ENCODE data around the gene CAMKV.
"Not testable (repeated sequence)": the region's sequence is repeated elsewhere in the genome, so short reads cannot be mapped to it uniquely, and the experiment has no call there.

CAMKV gene

DNA sequence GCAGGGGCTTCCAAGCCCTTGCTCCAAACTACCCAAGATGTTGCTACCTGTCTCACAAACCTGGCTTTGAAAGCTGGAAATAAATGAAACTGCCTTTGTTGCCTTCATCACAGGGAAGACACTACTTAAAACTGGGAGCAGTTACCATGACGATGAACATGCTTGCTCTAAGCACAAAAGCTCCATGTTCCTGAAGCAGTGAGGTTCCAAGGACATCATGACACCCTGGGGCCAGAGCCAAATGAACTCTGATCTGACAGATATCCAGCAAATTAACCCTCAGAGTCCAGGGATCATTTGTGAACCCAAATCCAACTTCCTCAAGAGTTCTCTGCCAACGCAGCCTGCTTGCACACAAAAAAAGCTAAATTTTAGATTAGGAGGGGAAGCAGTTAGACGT is 24.0 kb downstream of the CAMKV start:
- DNase-seq: no peak

DNA sequence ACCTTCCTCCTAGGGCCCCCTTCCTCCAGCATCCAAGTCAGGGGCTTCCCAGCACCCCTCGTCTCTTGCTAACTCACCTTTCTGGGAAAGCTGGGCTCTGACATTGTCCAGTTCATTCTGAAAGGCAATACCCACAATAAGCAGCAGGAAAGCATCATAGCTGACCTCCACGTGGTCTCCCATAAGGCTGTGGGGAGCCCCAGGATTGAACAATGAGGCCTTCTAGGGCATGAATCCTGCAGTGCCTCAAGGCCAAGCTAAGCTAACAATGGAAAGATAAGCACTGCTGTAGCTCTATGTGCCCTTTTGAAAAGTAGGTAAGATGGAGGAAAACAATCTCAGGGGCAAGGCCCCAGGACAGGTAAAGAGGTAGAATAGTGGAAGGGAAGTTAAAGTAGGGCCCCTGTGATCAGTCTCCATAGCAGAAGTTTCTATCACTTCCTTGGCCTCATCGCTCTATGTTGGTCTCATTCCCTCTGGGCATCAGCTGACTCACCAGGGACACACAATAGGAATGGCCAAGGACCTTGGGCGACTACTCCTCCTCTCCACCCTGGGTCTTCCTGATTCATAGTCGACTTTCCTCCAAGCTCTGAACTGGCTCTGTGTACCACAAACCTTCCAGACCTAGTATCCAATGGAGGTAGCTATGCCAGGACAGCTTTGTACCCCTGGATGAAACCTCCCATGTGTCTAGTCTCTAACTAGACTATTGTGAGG is 25.1 kb downstream of the CAMKV start:
- DNase-seq: no peak

DNA sequence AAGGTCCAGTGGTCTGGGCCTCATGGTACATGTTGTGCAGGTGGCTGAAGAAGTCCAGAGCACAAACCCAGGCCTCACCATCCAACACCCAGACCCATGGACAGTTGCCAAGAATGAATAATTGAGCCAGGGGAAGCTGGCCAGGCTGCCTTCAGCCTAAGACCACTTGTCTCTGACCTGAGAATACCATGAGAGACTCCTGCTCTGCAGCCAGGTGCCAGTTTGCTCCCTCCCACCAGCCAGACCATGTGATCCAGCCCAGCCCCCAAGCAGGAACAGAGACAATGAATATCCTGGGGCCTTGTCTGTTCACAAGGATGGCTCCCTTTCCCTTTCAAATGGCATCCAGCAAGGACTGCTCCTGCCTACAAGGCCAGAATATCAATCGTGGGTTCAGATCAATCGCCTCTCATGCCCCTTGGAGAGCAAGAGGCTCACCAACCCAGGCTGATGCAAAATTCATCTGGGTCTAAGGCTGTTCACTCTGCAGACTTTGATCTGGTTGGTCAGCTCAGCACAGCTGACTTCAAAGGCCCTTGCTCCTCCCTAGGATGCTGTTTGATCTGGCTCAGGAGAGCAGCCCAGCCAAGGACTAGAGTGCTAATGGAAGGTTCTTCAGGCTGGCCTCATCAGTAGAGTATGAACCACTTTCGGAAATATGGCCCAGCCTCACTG is 26.7 kb downstream of the CAMKV start:
- no peak for DNase-seq

DNA sequence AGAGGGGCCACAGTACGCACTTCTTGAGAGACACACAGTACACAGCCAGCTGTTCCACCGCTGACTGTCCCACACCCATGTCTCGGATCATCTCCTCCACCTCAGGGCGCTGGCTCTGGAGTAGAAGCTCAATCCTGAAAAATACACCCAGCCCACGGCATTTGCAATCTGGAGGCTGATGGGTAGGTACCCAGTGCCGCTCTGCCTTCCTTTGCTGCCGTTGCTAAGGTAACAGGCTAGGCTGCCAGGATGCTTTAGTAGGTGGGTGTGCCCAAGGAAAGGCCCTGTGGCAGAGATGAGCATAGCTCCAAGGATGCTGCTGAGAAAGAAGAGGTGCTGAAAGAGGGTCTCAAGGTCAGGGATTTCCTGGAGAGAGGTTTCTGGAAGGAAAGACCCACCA is 27.9 kb downstream of the CAMKV start:
- DNase-seq: no peak

DNA sequence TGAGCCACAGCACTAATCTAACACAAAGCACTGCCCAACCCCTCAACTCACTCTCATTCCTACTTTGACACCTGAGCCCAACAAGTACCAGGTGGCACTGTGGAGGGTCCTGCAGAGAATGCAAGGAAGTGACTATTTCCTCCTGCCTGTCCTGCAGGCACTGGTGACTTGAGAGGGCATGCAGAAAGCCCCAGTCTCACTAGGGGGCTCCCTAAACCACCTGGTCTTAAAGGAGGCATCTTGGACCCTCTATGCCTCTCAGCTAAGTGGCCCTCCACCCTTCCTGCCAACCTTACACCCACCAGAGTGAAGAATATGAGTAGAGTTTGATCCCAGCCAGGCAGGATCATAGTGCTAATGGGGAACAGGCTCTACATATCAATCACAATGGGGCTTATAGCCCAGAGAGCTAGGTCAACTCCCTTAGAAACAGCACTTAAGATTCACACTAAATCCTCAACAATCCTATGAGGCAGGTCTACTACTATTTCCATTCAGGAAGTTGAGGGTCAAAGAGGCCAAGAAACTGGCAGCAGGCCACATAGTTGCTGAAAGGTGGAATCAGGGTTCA is 28.5 kb downstream of the CAMKV start:
- DNase-seq: peak; percentile 3

DNA sequence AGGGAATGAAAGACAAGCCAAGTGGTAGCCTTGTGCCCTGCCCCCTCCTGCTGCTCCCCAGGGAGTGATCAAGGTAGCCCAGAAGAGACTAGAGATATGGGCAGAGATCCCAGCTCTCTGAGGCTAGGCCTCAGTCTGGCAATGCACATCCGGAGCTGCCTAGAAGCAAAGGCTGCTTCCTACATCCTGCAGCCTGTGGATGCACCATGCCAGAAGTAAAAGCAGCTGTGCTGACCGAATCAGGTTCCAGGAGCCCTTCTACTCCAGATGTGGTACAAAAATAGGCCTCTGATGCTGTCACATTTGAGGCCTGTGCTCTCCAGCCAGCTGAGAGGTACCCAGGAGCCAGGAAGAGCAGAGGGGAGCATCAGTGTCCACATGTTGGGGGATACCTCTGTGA is 29.3 kb downstream of the CAMKV start:
- DNase-seq: no peak

DNA sequence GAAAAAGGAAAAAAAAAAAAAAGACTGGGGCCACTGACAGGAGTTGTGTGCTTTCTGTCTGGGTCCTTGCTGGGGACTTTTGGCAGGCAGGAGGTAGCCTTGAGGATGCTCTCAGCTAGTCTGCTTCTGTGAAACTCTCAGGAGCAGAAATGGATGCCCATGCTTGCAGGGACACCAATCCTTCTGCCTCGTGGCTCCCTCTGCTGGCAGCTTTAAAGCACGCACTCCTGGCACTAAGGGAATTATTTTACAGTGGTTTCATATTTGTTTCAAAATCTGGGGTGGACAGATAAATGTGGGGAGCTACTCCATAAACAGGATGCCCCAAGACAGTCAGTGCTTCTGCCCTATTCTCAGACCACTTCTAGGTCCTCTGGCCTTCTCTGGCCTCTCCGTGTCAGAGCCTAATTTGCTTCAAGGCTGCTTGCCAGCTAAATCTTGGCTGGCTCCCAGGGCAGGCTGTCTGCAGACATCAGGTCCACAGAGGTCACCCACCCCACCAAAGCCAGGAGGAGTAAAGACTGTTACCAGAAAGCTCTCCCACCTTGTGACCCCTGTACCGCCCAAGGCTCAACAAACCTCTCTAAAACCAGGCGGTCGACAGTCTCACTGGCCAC is 30.4 kb downstream of the CAMKV start:
- peak; percentile 22 for DNase-seq

DNA sequence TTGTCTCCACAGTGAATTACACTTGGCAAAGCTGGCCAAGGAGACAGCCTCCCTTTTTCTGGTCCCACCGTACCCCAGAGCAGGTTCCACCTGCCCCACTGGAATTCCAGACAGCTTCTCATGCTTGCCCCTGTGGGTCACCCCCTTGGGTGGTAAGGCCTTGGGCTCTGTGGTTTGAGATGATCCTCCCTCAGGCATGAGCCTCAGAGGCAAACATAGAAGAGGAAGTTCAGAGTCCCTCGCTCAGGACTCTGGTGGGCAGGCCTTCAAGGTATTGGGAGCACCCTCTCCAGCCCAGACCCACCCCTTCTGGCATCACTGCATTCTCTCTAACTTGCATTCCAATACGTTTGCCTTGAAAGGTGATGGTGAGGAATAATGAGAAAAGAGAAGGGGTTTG is 38.4 kb downstream of the CAMKV start:
- no peak for DNase-seq

DNA sequence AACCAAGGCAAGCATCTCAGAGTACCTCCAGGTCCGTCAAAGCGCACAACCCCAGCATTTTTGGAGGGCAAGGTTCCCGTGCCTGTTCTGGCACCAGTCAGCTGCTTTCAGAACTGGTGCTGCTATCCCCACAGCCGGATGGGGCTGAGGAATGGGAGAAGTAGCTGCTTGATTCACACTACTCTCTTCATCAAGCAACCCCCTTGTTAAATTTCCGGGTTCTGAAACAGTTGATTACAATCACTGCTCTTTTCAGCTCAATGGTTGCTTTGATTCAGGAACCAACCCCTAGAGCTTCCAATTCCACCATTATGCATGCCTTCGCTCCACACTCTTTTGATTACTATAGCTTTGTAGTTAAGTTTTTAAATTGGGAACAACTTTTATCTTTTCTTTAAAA is 43.7 kb downstream of the CAMKV start:
- DNase-seq: no peak

DNA sequence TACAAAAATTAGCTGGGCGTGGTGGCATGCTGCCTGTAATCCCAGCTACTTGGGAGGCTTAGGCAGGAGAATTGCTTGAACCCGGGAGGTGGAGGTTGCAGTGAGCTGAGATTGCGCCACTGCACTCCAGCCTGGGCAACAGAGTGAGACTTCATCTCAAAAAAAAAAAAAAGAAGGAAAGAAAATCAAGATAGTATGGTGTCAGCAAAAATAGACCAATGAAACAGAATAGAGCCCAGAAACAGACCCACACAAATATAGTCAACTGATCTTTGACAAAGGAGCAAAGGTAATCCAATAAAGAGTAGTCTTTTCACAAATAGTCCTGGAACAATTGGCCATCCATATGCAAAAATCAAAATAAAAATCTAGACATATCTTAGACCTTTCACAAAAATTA is 46.6 kb downstream of the CAMKV start:
- not testable (repeated sequence) for DNase-seq

DNA sequence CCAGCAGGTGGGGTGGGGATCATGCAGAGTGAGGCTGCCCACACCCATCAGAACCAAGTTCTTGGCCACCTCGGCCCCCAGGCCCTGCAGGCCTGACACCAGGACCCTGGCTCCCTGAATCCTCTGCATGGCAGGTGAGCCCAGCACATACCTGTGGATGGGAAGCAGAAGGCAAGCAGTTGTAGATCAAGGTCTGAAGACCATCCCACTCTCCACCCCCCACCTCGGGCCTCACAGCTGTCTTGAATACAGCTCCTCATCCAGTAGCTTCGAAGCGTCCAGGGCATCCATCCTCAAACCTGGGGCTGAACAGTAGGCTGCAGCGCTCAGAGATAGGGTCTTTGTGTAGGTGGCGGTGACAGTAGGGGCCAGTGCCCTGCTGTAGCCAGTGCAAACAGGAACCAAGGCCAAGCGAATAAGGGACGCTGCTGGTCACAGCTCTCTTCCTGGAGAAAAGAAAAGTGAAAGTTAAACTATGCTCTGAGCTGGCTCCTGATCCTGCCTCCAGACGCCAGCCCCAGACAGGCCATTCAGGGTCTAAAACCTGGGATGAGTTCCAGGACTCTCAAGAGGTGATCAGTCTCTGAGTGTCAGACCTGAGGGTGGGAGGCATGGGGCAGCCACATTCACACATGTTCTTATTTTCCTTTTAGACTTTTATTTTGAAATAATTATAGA is 56.1 kb downstream of the CAMKV start, which contains the start of gene UBA7:
TSS of gene UBA7 (minus strand) at position 457 of the 678 bp plus-strand sequence. CDS start at position 291, 166 bp downstream.
- no peak for DNase-seq

DNA sequence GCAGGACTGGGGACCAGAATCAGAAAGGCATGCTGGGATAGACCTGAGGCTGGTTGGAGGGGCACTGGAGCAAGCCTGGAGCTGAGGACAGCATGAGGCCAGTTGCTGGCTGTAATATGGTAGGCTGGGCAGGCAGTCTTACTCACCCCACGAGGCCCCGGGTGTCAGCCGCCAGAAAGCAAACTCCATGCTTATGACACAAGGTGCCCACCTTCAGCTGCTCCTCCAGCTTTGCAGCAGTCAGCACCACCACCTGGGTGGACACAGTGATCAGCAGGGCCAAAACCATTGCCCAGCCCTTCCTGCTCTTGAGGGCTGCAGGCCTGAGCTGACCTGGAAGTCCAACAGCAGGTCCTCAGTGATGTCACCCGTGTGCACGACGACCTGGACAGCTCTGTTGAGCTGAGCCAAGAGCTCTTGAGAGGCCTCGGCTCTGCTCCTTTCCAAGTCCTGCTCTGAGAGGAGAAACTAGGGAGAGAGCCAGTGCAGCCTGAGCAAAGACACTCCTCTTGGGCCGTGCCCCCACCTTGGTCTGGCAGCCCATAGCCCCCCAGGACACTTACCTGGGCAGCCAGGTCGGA is 56.7 kb downstream of the CAMKV start:
- DNase-seq: no peak

Measured in SHP77 treated with DMSO at 0.1 percent for 48 hours (cell line).